Myocyte (in vitro differentiated cells): ENCODE measurements around the gene FBXL14. TPM values are rescaled to one million over a fixed set of nuclear protein-coding genes. Genes with fewer than 3 reads are reported as not detected.
"Not testable (repeated sequence)": the region's sequence is repeated elsewhere in the genome, so short reads cannot be mapped to it uniquely, and the experiment has no call there.

Source experiments
- DNase-seq: peaks from one replicate; pipeline ENCODE4 v3.0.0-alpha.2; 2012; ENCODE audit warnings: low read depth
- total RNA-seq: library from RNA; depleted of rRNA; stranded (reverse); fragments of >200 nt; gene quantifications from 2 replicates; pipeline ENCODE4 v1.2.3, GENCODE V29; 2014

FBXL14 gene
- total RNA-seq, 1 donor from 2014 or later = 8.1 TPM

- no peak for DNase-seq
These were observed 20.2 kb downstream of the FBXL14 start for GRCh38 chr12:1573960-1574864.

GRCh38 chr12:1572731-1573130 is 21.6 kb downstream of the FBXL14 start:
- no peak for DNase-seq

- no peak for DNase-seq
These were observed 26.5 kb downstream of the FBXL14 start for GRCh38 chr12:1567852-1568251.

GRCh38 chr12:1566449-1567135 is 27.8 kb downstream of the FBXL14 start:
- DNase-seq = no peak

GRCh38 chr12:1565172-1565571 is 29.2 kb downstream of the FBXL14 start:
- no peak for DNase-seq

- no peak for DNase-seq
These were observed 30.3 kb downstream of the FBXL14 start for GRCh38 chr12:1564067-1564466.

- no peak for DNase-seq
These were observed 31.5 kb downstream of the FBXL14 start for GRCh38 chr12:1562813-1563407.

- DNase-seq = no peak
These were observed 33.7 kb downstream of the FBXL14 start for GRCh38 chr12:1560704-1561103.

- DNase-seq = no peak
These were observed 34.7 kb downstream of the FBXL14 start for GRCh38 chr12:1559676-1560091.

GRCh38 chr12:1558108-1558507 is 36.3 kb downstream of the FBXL14 start:
- not testable (repeated sequence) for DNase-seq

- DNase-seq = no peak
These were observed 40.1 kb downstream of the FBXL14 start for GRCh38 chr12:1553987-1554982.

- no peak for DNase-seq
These were observed 40.8 kb downstream of the FBXL14 start for GRCh38 chr12:1553536-1553935.

- no peak for DNase-seq
These were observed 41.4 kb downstream of the FBXL14 start for GRCh38 chr12:1552911-1553491.

GRCh38 chr12:1552171-1552570 is 42.2 kb downstream of the FBXL14 start:
- DNase-seq = no peak

- peak; percentile 62 for DNase-seq
These were observed 42.9 kb downstream of the FBXL14 start for GRCh38 chr12:1551496-1551895.

GRCh38 chr12:1546931-1547640 is 47.3 kb downstream of the FBXL14 start:
- no peak for DNase-seq

GRCh38 chr12:1544996-1545700 is 49.2 kb downstream of the FBXL14 start:
- DNase-seq = peak; percentile 17

- DNase-seq = no peak
These were observed 51.8 kb downstream of the FBXL14 start for GRCh38 chr12:1542599-1542998.

GRCh38 chr12:1540690-1541089 is 53.7 kb downstream of the FBXL14 start:
- no peak for DNase-seq
